ENCODE results near the gene MCRIP1.
A peak's percentile ranks its signal among the peaks of the same experiment; 100 is the strongest.

The MCRIP1 gene

GRCh38 chr17:81833921-81834830 lies 1.1 kb upstream of the MCRIP1 start:
- peak overlapping the region; percentile 50 for H2BK5ac ChIP-seq (ENCODE audit: low read length)
- peak overlapping the region; percentile 96 for H3K4ac ChIP-seq (ENCODE audit: low read depth, low read length)
- peak overlapping the region; percentile 90 for H3K9ac ChIP-seq (ENCODE audit: low read length)
- H3K4me1 ChIP-seq (ENCODE audit: control insufficient read depth, low read depth, low read length): peaks cover 4% of the 10 kb centered on the region
- no peaks in the 10 kb centered on the region for H3K36me3 ChIP-seq (ENCODE audit: control insufficient read depth, insufficient read depth, low read length)
- H3K79me2 ChIP-seq (ENCODE audit: control insufficient read depth, insufficient read depth, low read length): peaks cover 4% of the 10 kb centered on the region
- no peaks in the 10 kb centered on the region for H3K27me3 ChIP-seq (ENCODE audit: insufficient read depth, low read length, poor library complexity)
- H3K56ac ChIP-seq (ENCODE audit: low read length): peak overlapping the region; percentile 95
- peak overlapping the region; percentile 58 for H3K4me2 ChIP-seq (ENCODE audit: low read length)
- peak overlapping the region; percentile 90 for H3K4me3 ChIP-seq (ENCODE audit: low read length)
- H3K23ac ChIP-seq (ENCODE audit: low read length): peak overlapping the region; percentile 80
- H4K5ac ChIP-seq (ENCODE audit: low read length): no peak overlapping the region
- DNase-seq: no peak
- WGBS (ENCODE audit: extremely low coverage, insufficient coverage, low lambda C conversion rate): no CpG with 5 or more reads among the region's 31 CpGs
- H2BK120ac ChIP-seq (ENCODE audit: low read depth, low read length): no peak overlapping the region
- no peak overlapping the region for H4K8ac ChIP-seq (ENCODE audit: low read depth, low read length)
- peak overlapping the region; percentile 96 for H2AK5ac ChIP-seq (ENCODE audit: low read length)
- H3K27ac ChIP-seq (ENCODE audit: low read depth, low read length): peak overlapping the region; percentile 87
- no peak overlapping the region for H2BK15ac ChIP-seq (replicated peaks; ENCODE audit: low read depth)
- H3K18ac ChIP-seq (ENCODE audit: low read length): peak overlapping the region; percentile 83
- H3K79me1 ChIP-seq (ENCODE audit: low read length): peaks cover 14% of the 10 kb centered on the region

DNA sequence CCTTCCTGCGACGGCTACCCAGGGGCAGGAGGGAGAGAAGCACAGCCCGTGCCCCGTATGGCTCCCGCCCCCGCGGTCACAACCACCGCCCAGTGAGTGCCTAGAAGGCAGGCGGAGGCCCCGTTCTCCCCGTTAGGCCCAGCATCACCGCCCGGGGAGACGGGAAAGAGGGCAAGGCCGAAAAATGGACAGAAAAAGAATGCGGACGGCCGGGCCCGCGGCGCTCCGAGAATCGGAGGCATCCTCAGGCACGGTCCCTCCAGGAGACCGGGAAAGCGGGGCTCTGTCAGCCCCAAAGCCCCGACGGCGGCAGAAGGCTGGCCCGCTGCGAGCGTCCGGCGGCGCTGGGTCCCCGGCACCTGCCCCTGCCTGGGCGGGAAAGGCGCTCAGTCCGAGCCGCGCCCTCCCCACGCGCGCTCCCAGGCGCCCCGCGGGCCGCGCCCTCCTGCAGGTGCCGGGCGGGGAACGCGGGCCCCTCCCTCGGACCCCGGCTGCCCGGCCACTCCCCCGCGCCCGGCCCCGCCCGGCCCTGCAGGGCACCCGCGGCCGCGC lies 407 bp downstream of the MCRIP1 start:
- Histone ChIP-seq H3K79me2 (ENCODE audit: control insufficient read depth, insufficient read depth, low read length) (peaks cover 6% of the 10 kb centered on the region), H3K56ac (ENCODE audit: low read length) (peak overlapping the region; percentile 83), H3K36me3 (ENCODE audit: control insufficient read depth, insufficient read depth, low read length) (no peaks in the 10 kb centered on the region), H3K27me3 (ENCODE audit: insufficient read depth, low read length, poor library complexity) (no peaks in the 10 kb centered on the region), H3K23ac (ENCODE audit: low read length) (no peak overlapping the region), H2BK15ac (replicated peaks; ENCODE audit: low read depth) (no peak overlapping the region), H3K9ac (ENCODE audit: low read length) (peak overlapping the region; percentile 91), H2AK5ac (ENCODE audit: low read length) (no peak overlapping the region), H2BK5ac (ENCODE audit: low read length) (no peak overlapping the region), H3K4me1 (ENCODE audit: control insufficient read depth, low read depth, low read length) (peaks cover 4% of the 10 kb centered on the region), H3K4ac (ENCODE audit: low read depth, low read length) (peak overlapping the region; percentile 43), H4K5ac (ENCODE audit: low read length) (no peak overlapping the region), H3K18ac (ENCODE audit: low read length) (peak overlapping the region; percentile 30), H3K79me1 (ENCODE audit: low read length) (peaks cover 19% of the 10 kb centered on the region), H4K8ac (ENCODE audit: low read depth, low read length) (no peak overlapping the region), H3K4me2 (ENCODE audit: low read length) (peak overlapping the region; percentile 63), H2BK120ac (ENCODE audit: low read depth, low read length) (no peak overlapping the region), H3K27ac (ENCODE audit: low read depth, low read length) (peak overlapping the region; percentile 45), H3K4me3 (ENCODE audit: low read length) (peak overlapping the region; percentile 65)
- WGBS (ENCODE audit: extremely low coverage, insufficient coverage, low lambda C conversion rate): no CpG with 5 or more reads among the region's 65 CpGs
- no peak for DNase-seq

DNA sequence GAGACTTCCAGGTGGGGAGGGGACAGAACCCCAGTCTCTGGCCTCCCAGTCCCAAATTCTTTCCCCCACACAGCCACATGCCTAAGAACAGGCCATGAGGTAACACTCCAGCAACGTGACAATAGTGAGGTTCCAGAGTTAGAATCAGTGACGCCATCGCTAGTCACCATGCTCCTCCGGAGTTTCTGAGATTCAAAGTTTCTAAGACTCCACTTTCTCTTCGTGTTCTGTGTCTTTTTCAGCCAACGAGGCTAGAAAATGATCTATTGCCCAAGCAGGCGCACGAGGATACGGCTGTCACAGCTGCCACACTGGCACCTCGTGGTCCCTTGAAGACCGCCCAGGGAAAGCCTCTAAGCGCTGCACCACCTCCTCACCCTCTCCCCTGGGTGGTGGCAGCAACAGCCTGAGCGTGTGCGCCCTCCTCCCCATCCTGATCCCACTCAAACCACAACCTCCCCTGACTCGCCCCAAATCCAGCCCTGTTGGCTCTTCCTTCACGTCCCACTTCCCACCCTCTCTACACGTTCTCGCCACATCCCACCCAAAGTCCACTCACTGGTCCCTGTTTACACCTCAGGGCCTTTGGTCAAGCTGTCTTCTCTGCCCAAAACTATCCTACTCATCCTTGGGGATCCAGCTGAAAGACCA lies 1.0 kb downstream of the MCRIP1 start:
- Histone ChIP-seq H3K9ac (ENCODE audit: low read length) (peak overlapping the region; percentile 91), H3K4me3 (ENCODE audit: low read length) (peak overlapping the region; percentile 65), H3K18ac (ENCODE audit: low read length) (no peak overlapping the region), H3K56ac (ENCODE audit: low read length) (peak overlapping the region; percentile 83), H2AK5ac (ENCODE audit: low read length) (no peak overlapping the region), H3K4me1 (ENCODE audit: control insufficient read depth, low read depth, low read length) (peaks cover 4% of the 10 kb centered on the region), H2BK15ac (replicated peaks; ENCODE audit: low read depth) (no peak overlapping the region), H3K79me2 (ENCODE audit: control insufficient read depth, insufficient read depth, low read length) (peaks cover 6% of the 10 kb centered on the region), H3K27ac (ENCODE audit: low read depth, low read length) (no peak overlapping the region), H3K79me1 (ENCODE audit: low read length) (peaks cover 19% of the 10 kb centered on the region), H4K5ac (ENCODE audit: low read length) (no peak overlapping the region), H4K8ac (ENCODE audit: low read depth, low read length) (no peak overlapping the region), H2BK5ac (ENCODE audit: low read length) (no peak overlapping the region), H3K4ac (ENCODE audit: low read depth, low read length) (no peak overlapping the region), H2BK120ac (ENCODE audit: low read depth, low read length) (no peak overlapping the region), H3K23ac (ENCODE audit: low read length) (peak overlapping the region; percentile 70), H3K4me2 (ENCODE audit: low read length) (peak overlapping the region; percentile 63), H3K36me3 (ENCODE audit: control insufficient read depth, insufficient read depth, low read length) (no peaks in the 10 kb centered on the region), H3K27me3 (ENCODE audit: insufficient read depth, low read length, poor library complexity) (no peaks in the 10 kb centered on the region)
- WGBS (ENCODE audit: extremely low coverage, insufficient coverage, low lambda C conversion rate): no CpG with 5 or more reads among the region's 18 CpGs
- DNase-seq: no peak

GRCh38 chr17:81831563-81831956 lies 1.5 kb downstream of the MCRIP1 start:
- Histone ChIP-seq H3K56ac (ENCODE audit: low read length) (no peak overlapping the region), H3K23ac (ENCODE audit: low read length) (no peak overlapping the region), H3K4me1 (ENCODE audit: control insufficient read depth, low read depth, low read length) (peaks cover 4% of the 10 kb centered on the region), H3K79me1 (ENCODE audit: low read length) (peaks cover 19% of the 10 kb centered on the region), H3K4me3 (ENCODE audit: low read length) (no peak overlapping the region), H2BK5ac (ENCODE audit: low read length) (no peak overlapping the region), H4K5ac (ENCODE audit: low read length) (no peak overlapping the region), H3K18ac (ENCODE audit: low read length) (no peak overlapping the region), H3K27me3 (ENCODE audit: insufficient read depth, low read length, poor library complexity) (no peaks in the 10 kb centered on the region), H4K8ac (ENCODE audit: low read depth, low read length) (no peak overlapping the region), H2AK5ac (ENCODE audit: low read length) (no peak overlapping the region), H2BK120ac (ENCODE audit: low read depth, low read length) (no peak overlapping the region), H3K79me2 (ENCODE audit: control insufficient read depth, insufficient read depth, low read length) (peaks cover 6% of the 10 kb centered on the region), H3K4me2 (ENCODE audit: low read length) (no peak overlapping the region), H3K36me3 (ENCODE audit: control insufficient read depth, insufficient read depth, low read length) (no peaks in the 10 kb centered on the region), H2BK15ac (replicated peaks; ENCODE audit: low read depth) (no peak overlapping the region), H3K27ac (ENCODE audit: low read depth, low read length) (no peak overlapping the region), H3K4ac (ENCODE audit: low read depth, low read length) (no peak overlapping the region), H3K9ac (ENCODE audit: low read length) (no peak overlapping the region)
- WGBS (ENCODE audit: extremely low coverage, insufficient coverage, low lambda C conversion rate): no CpG with 5 or more reads among the region's 7 CpGs
- no peak for DNase-seq

- Histone ChIP-seq H3K23ac (ENCODE audit: low read length) (no peak overlapping the region), H3K56ac (ENCODE audit: low read length) (no peak overlapping the region), H3K27ac (ENCODE audit: low read depth, low read length) (no peak overlapping the region), H3K18ac (ENCODE audit: low read length) (no peak overlapping the region), H3K4me2 (ENCODE audit: low read length) (no peak overlapping the region), H3K79me2 (ENCODE audit: control insufficient read depth, insufficient read depth, low read length) (peaks cover 6% of the 10 kb centered on the region), H3K27me3 (ENCODE audit: insufficient read depth, low read length, poor library complexity) (no peaks in the 10 kb centered on the region), H2BK120ac (ENCODE audit: low read depth, low read length) (no peak overlapping the region), H3K4me3 (ENCODE audit: low read length) (no peak overlapping the region), H4K5ac (ENCODE audit: low read length) (no peak overlapping the region), H3K9ac (ENCODE audit: low read length) (no peak overlapping the region), H3K79me1 (ENCODE audit: low read length) (peaks cover 23% of the 10 kb centered on the region), H3K4me1 (ENCODE audit: control insufficient read depth, low read depth, low read length) (peaks cover 4% of the 10 kb centered on the region), H3K4ac (ENCODE audit: low read depth, low read length) (no peak overlapping the region), H4K8ac (ENCODE audit: low read depth, low read length) (no peak overlapping the region), H2BK5ac (ENCODE audit: low read length) (no peak overlapping the region), H3K36me3 (ENCODE audit: control insufficient read depth, insufficient read depth, low read length) (no peaks in the 10 kb centered on the region), H2AK5ac (ENCODE audit: low read length) (no peak overlapping the region), H2BK15ac (replicated peaks; ENCODE audit: low read depth) (no peak overlapping the region)
- no CpG with 5 or more reads among the region's 6 CpGs for WGBS (ENCODE audit: extremely low coverage, insufficient coverage, low lambda C conversion rate)
- DNase-seq: no peak
Measured at GRCh38 chr17:81829858-81830257, 3.2 kb downstream of the MCRIP1 start.

All from mesendoderm (in vitro differentiated cells).